Measurements from ENCODE around the gene FAM167B. TPM values are rescaled to one million over a fixed set of nuclear protein-coding genes. Genes with fewer than 3 reads are reported as not detected.
"Not testable (repeated sequence)": the region's sequence is repeated elsewhere in the genome, so short reads cannot be mapped to it uniquely, and the experiment has no call there.

FAM167B gene
- total RNA-seq, 2 experiments from 2014 or later, result 1.6 to 1.8 TPM

DNA sequence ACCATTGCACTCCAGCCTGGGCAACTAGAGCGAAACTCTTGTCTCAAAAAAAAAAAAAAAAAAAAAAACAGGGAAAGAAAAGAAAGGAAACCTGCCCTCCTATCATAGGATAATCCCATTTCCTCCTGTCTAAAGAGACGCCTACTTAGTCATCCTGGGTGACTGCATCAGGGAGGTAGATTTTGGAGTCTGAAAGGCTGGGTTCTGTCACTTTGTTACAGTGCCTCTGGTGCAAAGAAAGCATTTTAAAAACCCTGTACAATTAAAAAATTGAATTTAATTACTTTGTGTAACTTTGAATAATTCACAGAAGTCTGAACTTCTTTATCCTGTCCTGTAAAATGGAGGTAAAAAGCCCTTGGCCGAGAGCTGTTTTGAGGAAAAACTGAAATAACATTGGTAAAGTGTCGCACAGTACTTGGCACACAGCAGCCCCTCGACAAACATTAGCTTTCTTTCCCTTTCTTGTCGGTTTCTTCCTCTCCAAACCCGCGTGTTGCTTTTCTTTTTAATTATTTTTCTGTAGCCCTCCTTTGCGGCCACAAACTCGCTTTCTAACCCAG, 44.2 kb downstream of the FAM167B start:
- peaks cover 14% of the 10 kb centered on the region for H4K20me1 ChIP-seq (ENCODE audit: insufficient read depth, low read length)
- no peaks in the 10 kb centered on the region for H3K9me2 ChIP-seq (ENCODE audit: insufficient read depth, low read length)
- peaks cover 51% of the 10 kb centered on the region for H3K4me1 ChIP-seq (ENCODE audit: insufficient read depth, low read length, poor library complexity, severe bottlenecking)
- intact Hi-C loops (cut with micrococcal nuclease; ENCODE audit: unreplicated experiment), result loop anchor here (5.0 kb wide), 1 partner anchor 219 kb away; the partner anchor contains the start of gene TMEM39B
- peak overlapping the region; percentile 79 for H3K4me2 ChIP-seq (ENCODE audit: low read length)
- TF ChIP-seq, protein P1, sequence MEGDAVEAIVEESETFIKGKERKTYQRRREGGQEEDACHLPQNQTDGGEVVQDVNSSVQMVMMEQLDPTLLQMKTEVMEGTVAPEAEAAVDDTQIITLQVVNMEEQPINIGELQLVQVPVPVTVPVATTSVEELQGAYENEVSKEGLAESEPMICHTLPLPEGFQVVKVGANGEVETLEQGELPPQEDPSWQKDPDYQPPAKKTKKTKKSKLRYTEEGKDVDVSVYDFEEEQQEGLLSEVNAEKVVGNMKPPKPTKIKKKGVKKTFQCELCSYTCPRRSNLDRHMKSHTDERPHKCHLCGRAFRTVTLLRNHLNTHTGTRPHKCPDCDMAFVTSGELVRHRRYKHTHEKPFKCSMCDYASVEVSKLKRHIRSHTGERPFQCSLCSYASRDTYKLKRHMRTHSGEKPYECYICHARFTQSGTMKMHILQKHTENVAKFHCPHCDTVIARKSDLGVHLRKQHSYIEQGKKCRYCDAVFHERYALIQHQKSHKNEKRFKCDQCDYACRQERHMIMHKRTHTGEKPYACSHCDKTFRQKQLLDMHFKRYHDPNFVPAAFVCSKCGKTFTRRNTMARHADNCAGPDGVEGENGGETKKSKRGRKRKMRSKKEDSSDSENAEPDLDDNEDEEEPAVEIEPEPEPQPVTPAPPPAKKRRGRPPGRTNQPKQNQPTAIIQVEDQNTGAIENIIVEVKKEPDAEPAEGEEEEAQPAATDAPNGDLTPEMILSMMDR (conservative IDR thresholded peaks at IDR 0.05; ENCODE audit: low read length), result no peak
- no peak for TF ChIP-seq EZH2phosphoT487 (IDR thresholded peaks at IDR 0.05; ENCODE audit: borderline replicate concordance, low read depth, low read length)
- BruUV-seq (replicated peaks), result TSS peak; percentile 100
- no peak for DNase-seq (ENCODE audit: low spot score)
- H3K4me3 ChIP-seq (ENCODE audit: low read depth, low read length, poor library complexity, severe bottlenecking), result peak overlapping the region; percentile 91
- CTCF ChIA-PET (ENCODE audit: unreplicated experiment), result interaction anchor here (0.5 to 1.5 kb wide), 3 partner anchors 41 to 75 kb away, joined by 3 to 9 read pairs (median 6); partner anchors contain the start of gene LCK
- H3K79me2 ChIP-seq (ENCODE audit: insufficient read depth, low read depth, low read length), result peaks cover 46% of the 10 kb centered on the region
- POLR2A ChIA-PET, result interaction anchor here (0.6 to 6.6 kb wide), 16 partner anchors 8 to 76 kb away, joined by 3 to 70 read pairs (median 5); partner anchors contain the start of genes FAM167B and LCK
- no peaks in the 10 kb centered on the region for H3K9me3 ChIP-seq (ENCODE audit: low read length)
- peaks cover 45% of the 10 kb centered on the region for H3K36me3 ChIP-seq (ENCODE audit: insufficient read depth, low read length)
- peak overlapping the region; percentile 82 for H2AFZ ChIP-seq (ENCODE audit: low read length)
- peak overlapping the region; percentile 78 for H3K27ac ChIP-seq (ENCODE audit: low read depth, low read length, poor library complexity, severe bottlenecking)

DNA sequence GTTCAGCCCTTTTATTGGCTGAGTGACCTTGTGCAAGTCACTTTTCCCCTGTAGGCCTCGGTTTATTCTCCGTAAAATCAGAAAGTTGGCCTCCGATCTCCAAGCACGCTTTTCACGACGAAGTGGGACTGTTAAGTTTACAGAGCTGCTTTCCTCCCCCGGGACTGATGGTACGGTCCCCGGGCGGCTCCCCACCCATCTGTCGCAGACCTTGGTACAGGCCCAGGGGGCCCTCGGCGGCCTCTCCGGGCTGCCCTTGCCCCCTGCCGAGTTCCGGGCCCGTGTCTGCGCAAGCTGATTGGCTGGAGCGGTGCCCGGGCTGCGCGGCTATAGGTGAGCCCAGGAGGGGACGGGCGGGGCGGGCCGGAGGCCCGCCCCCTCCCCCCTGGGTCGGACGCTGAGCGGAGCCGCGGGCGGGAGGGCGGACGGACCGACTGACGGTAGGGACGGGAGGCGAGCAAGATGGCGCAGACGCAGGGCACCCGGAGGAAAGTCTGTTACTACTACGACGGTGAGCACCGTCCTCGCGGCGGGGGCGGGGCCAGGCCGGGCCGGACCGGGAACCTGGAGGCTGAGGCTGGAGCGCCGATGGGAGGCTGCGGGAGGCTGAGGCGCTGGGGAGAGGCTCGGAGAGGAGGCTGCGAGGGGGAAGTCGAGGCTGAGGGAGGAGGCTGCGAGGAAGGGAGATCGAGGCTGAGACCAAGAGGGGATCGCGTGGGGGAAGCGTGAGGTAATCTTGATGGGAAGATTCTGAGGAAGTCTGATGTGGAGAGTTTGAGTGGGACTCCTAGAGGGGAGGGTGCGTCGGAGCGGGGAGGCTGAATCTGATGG, 44.9 kb downstream of the FAM167B start, which contains the start of gene HDAC1:
Gene HDAC1, plus strand, starts transcription at position 376 of the 831 bp plus-strand sequence. Its CDS starts 87 bp downstream, at position 463.
- peaks cover 53% of the 10 kb centered on the region for H3K79me2 ChIP-seq (ENCODE audit: insufficient read depth, low read depth, low read length)
- peaks cover 14% of the 10 kb centered on the region for H4K20me1 ChIP-seq (ENCODE audit: insufficient read depth, low read length)
- DNase-seq (ENCODE audit: low spot score), result peak; percentile 99
- intact Hi-C loops (cut with micrococcal nuclease; ENCODE audit: unreplicated experiment), result loop anchor here (1.0 to 5.0 kb wide), 4 partner anchors 24 to 220 kb away; partner anchors contain the start of gene TMEM39B
- peaks cover 46% of the 10 kb centered on the region for H3K36me3 ChIP-seq (ENCODE audit: insufficient read depth, low read length)
- ChIA-PET POLR2A (interaction anchor here (0.6 to 6.6 kb wide), 14 partner anchors 8 to 1238 kb away, joined by 3 to 70 read pairs (median 4); partner anchors contain the start of genes FAM167B and LCK), CTCF (ENCODE audit: unreplicated experiment) (interaction anchor here (0.5 kb wide), 1 partner anchor 75 kb away, joined by 3 read pairs; no protein-coding TSS in a partner anchor)
- no peaks in the 10 kb centered on the region for H3K9me2 ChIP-seq (ENCODE audit: insufficient read depth, low read length)
- H3K4me2 ChIP-seq (ENCODE audit: low read length), result peak within 1 kb of the TSS; percentile 79
- TF ChIP-seq, protein P1 (conservative IDR thresholded peaks at IDR 0.05; ENCODE audit: low read length), result no peak
- TF ChIP-seq EZH2phosphoT487 (IDR thresholded peaks at IDR 0.05; ENCODE audit: borderline replicate concordance, low read depth, low read length), result no peak
- peaks cover 58% of the 10 kb centered on the region for H3K4me1 ChIP-seq (ENCODE audit: insufficient read depth, low read length, poor library complexity, severe bottlenecking)
- H3K4me3 ChIP-seq (ENCODE audit: low read depth, low read length, poor library complexity, severe bottlenecking), result peak within 1 kb of the TSS; percentile 91
- peak within 1 kb of the TSS; percentile 78 for H3K27ac ChIP-seq (ENCODE audit: low read depth, low read length, poor library complexity, severe bottlenecking)
- H2AFZ ChIP-seq (ENCODE audit: low read length), result peak within 1 kb of the TSS; percentile 82
- H3K9me3 ChIP-seq (ENCODE audit: low read length), result no peaks in the 10 kb centered on the region
- BruUV-seq (replicated peaks), result no TSS peak

DNA sequence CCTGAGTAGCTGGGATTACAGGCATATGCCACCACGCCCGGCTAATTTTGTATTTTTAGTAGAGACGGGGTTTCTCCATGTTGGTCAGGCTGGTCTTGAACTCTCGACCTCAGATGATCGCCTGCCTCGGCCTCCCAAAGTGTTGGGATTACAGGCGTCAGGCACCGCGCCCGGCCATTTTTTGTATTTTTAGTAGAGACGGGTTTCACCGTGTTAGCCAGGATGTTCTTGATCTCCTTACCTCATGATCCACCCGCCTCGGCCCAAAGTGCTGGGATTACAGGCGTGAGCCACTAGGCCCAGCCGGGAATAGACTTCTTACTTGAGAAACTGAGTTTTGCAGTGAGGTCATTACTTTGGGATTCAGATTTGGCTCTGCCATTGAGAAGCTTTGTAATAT, 51.2 kb downstream of the FAM167B start:
- peaks cover 92% of the 10 kb centered on the region for H3K36me3 ChIP-seq (ENCODE audit: insufficient read depth, low read length)
- peaks cover 97% of the 10 kb centered on the region for H3K79me2 ChIP-seq (ENCODE audit: insufficient read depth, low read depth, low read length)
- CTCF ChIA-PET (ENCODE audit: unreplicated experiment); H2AFZ ChIP-seq (ENCODE audit: low read length); intact Hi-C loops (cut with micrococcal nuclease; ENCODE audit: unreplicated experiment); H3K27ac ChIP-seq (ENCODE audit: low read depth, low read length, poor library complexity, severe bottlenecking); BruUV-seq (replicated peaks); H3K4me3 ChIP-seq (ENCODE audit: low read depth, low read length, poor library complexity, severe bottlenecking); DNase-seq (ENCODE audit: low spot score); H3K9me3 ChIP-seq (ENCODE audit: low read length); H3K4me2 ChIP-seq (ENCODE audit: low read length); POLR2A ChIA-PET; H3K9me2 ChIP-seq (ENCODE audit: insufficient read depth, low read length): not testable (repeated sequence)
- peaks cover 13% of the 10 kb centered on the region for H4K20me1 ChIP-seq (ENCODE audit: insufficient read depth, low read length)
- H3K4me1 ChIP-seq (ENCODE audit: insufficient read depth, low read length, poor library complexity, severe bottlenecking), result peaks cover 40% of the 10 kb centered on the region
